ENCODE data around the gene SRRM3. TPM values are rescaled to one million over a fixed set of nuclear protein-coding genes. Genes with fewer than 3 reads are reported as not detected.
"Not testable (repeated sequence)": the region's sequence is repeated elsewhere in the genome, so short reads cannot be mapped to it uniquely, and the experiment has no call there.

The SRRM3 gene, protein sequence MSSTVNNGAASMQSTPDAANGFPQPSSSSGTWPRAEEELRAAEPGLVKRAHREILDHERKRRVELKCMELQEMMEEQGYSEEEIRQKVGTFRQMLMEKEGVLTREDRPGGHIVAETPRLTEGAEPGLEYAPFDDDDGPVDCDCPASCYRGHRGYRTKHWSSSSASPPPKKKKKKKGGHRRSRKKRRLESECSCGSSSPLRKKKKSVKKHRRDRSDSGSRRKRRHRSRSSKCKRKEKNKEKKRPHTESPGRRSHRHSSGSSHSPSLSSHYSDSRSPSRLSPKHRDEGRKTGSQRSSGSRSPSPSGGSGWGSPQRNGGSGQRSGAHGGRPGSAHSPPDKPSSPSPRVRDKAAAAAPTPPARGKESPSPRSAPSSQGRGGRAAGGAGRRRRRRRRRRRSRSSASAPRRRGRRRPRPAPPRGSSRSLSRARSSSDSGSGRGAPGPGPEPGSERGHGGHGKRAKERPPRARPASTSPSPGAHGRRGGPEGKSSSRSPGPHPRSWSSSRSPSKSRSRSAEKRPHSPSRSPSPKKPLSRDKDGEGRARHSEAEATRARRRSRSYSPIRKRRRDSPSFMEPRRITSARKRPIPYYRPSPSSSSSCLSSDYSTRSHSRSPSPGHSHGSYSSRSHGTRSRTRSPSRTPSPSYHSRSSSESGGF
- 0.19 TPM for polyA plus RNA-seq (2012; ENCODE audit: low read depth, missing spikeins)

DNA sequence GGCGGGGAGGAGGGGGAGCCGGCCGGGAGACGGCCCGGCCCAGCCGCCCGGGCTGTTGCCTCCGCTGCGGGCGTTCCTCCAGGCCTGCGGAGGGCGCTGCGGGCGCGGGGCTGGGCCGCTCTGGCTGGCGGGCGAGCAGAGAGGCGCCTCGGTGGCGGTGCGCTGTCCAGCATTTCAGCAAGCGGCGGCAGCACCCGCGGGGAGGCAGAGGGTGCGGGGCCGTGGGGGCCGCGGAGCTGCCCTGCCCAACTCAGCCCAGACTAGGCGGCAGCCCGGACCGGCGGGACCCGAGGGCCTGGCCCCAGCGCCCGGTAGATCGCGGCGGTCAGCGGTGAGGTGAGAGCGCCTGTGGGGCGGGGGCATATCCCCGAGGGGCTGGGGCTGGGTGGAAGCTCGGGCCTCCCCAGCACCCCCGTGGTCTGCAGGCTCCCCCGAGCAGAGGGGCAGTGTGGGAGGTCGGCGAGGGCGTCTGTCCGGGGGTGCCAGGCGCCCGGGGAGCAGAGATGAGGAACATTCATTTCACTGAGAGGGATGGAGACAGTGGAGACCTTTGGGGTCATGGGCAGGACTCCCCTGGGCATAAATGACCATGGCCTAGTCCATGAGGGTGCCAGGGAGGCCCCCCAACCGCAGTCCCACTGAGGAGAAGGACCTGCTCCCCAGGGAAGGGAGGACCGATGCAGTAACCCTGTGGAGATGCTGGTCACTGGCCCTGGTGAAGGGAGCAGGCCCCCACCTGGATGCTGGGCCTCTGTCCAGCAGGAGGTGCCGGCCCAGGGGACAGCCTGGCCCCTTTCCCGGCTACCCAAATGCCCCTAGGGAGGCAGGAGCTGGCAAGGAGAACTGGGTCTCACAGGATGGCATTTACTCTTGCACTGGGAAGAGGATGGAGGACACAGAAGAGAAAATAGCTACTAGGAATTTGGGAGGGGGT is at the start of gene SRRM3:
TSS of gene SRRM3 (plus strand) at position 165 of the 934 bp plus-strand sequence. CDS start 33,171 bp downstream, outside the sequence.
- peak; percentile 91 for DNase-seq (ENCODE audit: insufficient read length, low spot score)
- peak; percentile 91 for FAIRE-seq
- 0 out of 2 replicates have a peak, but pooled peaks have one; percentile 11 for TF ChIP-seq POU2F2 (IDR thresholded peaks at IDR 0.05; ENCODE audit: low read depth, low read length)
- no peak for TF ChIP-seq POLR2AphosphoS5 (IDR thresholded peaks at IDR 0.05; ENCODE audit: low read depth, low read length)

DNA sequence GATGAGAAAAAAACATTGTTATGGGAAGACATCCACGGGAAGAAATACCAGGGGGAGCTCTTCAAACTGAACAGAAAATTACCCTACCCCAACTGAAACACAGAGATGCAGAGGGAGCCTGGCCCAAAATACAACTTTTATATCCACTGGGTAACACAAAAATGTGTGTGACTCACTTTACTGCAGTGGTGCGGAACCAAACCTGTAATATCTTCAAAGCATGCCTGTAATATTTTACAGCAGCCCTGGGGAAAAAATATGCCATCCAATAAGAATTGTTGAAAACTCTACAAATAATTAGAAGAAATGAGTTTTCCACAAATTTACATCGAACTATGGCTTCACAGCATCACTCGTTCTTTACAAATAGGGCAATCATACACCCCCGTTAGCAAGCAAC is 49.8 kb upstream of the SRRM3 start:
- DNase-seq (ENCODE audit: insufficient read length, low spot score) = no peak
- TF ChIP-seq POLR2AphosphoS5 (IDR thresholded peaks at IDR 0.05; ENCODE audit: low read depth, low read length) (no peak), TAF1 (IDR thresholded peaks at IDR 0.05; ENCODE audit: low read depth, low read length) (no peak), POLR2A (IDR thresholded peaks at IDR 0.05; ENCODE audit: low read depth, low read length) (no peak), PAX5 (IDR thresholded peaks at IDR 0.05; ENCODE audit: insufficient read depth, low read length, severe bottlenecking) (no peak), POU2F2 (IDR thresholded peaks at IDR 0.05; ENCODE audit: low read depth, low read length) (no peak), SPI1 (IDR thresholded peaks at IDR 0.05; ENCODE audit: low read depth, low read length) (no peak)
- FAIRE-seq = no peak

DNA sequence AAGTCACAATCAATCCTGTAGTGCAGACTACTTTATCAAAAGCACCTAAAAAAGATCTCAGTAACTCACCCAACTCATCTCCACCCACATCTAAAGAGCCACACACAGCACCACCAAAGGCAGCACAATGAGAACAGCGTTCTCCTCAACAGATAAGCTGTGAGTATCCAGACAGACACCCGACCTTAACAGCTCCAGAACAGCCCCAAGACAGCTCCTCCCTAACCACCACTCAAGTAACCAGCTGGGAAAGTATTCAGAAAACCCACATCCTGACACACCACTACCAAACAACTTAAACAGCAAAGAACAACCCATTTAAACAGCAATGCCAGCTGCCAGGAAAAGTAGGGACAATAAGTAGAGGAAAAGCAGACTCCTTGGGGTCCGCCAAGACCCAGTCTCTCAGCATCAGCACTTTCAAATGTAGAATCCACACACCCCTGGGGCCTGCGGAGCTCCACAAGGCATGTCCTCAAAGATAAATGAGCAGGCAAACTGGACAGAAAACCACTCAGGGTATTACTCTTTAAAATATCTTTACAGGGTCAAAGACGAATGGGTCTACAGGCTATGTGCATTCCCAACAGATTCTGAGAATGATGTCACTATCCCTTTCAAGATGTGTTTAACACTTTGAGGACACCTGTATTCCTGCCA is 48.0 kb upstream of the SRRM3 start:
- DNase-seq (ENCODE audit: insufficient read length, low spot score); FAIRE-seq: not testable (repeated sequence)

DNA sequence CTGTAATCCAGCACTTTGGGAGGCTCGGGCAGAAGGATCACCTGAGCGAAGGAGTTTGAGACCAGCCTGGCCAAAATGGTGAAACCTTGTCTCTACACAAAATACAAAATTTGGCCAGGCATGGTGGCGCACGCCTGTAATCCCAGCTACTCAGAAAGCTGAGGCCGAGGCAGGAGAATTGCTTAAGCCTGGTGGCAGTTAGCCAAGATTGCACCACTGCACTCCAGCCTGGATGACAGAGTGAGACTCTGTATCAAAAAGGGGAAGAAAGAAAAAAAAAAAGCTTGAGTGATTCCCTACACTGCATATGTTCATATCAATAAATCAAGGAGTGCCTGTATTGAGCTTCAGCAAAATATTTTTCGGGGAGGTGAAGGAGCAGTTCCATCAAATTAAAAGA is 45.8 kb upstream of the SRRM3 start:
- FAIRE-seq (no peak), DNase-seq (ENCODE audit: insufficient read length, low spot score) (no peak)
- TF ChIP-seq PAX5 (IDR thresholded peaks at IDR 0.05; ENCODE audit: insufficient read depth, low read length, severe bottlenecking) = no peak
- TF ChIP-seq POU2F2 (IDR thresholded peaks at IDR 0.05; ENCODE audit: low read depth, low read length) = no peak
- TF ChIP-seq POLR2AphosphoS5 (IDR thresholded peaks at IDR 0.05; ENCODE audit: low read depth, low read length) = no peak
- TF ChIP-seq TAF1 (IDR thresholded peaks at IDR 0.05; ENCODE audit: low read depth, low read length) = no peak
- TF ChIP-seq POLR2A (IDR thresholded peaks at IDR 0.05; ENCODE audit: low read depth, low read length) = no peak
- no peak for TF ChIP-seq SPI1 (IDR thresholded peaks at IDR 0.05; ENCODE audit: low read depth, low read length)

DNA sequence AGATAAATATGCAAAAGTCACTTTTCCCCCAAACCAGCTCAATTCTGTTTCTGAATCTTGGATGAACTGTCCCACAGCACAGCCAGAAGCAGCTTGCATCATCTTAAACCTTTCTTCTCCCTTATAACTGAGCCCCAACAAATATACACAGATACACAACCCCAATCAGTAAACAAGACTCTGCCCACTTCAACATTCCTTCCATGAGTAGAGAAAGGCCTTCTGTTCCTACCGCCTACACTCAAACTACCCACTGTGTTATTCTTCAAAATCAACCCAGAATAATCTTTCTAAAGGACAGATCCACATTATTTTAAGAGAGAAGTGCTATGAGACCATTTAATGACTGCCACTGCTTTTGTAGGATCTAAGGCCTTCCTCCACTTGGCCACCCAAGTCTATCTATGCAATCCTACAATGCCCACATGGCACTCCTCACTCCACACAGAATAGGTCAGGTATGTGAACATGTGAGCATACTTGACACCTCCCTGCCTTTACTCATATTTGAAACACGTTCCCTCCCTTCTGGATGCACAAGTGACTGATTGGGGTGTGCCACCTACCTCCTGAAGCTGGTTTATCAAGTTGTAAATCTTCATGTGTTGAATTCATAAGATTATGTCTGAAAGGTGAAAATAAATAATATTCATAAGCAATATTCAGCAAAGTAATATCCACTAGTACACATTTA is 44.6 kb upstream of the SRRM3 start:
- FAIRE-seq; DNase-seq (ENCODE audit: insufficient read length, low spot score): not testable (repeated sequence)

DNA sequence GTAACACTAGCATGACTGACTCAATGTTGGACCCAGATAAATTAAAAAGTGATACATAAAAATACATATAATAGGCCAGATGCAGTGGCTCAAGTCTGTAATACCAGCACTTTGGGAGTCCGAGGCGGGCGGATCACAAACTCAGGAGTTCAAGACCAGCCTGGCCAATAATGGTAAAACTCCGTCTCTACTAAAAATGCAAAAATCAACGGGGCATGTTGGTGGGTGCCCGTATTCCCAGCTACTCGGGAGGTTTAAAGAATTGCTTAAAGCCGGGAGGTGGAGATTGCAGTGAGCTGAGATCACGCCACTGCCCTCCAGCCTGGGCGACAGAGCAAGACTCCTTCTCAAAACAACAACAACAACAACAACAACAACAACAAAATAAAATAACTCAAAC is 43.3 kb upstream of the SRRM3 start:
- not testable (repeated sequence) for DNase-seq (ENCODE audit: insufficient read length, low spot score)

DNA sequence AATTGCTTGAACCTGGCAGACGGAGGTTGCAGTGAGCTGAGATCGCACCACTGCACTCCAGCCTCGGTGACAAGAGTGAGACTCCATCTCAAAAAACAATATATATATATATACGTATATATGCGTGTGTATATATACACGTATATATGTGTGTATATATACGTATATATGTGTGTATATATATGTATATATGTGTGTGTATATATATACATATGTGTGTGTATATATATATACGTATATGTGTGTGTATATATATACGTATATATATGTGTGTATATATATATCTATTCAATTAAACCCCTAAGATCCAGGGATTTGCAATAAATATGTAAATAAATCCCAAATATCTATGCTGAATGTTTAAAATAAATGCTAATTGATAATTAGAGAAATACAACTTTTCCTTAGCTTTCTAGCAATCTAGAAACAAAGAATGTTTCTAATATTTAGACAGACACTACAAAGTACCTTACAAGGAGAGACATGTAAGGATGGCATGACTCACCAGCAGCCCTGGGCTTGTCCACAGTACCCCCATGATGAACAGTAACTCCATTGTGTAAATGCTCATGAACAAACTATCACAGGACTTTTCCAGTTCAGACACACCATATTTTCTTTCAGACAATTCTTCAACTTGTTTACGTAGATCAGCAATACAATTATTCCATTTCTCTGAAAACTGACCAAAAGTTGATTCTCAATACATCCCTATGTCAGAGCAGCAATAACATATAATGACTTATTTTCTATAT is 39.1 kb upstream of the SRRM3 start:
- DNase-seq (ENCODE audit: insufficient read length, low spot score); FAIRE-seq: not testable (repeated sequence)

More for the DNA sequence above, 43.3 kb upstream of the SRRM3 start:
- FAIRE-seq = not testable (repeated sequence)

DNA sequence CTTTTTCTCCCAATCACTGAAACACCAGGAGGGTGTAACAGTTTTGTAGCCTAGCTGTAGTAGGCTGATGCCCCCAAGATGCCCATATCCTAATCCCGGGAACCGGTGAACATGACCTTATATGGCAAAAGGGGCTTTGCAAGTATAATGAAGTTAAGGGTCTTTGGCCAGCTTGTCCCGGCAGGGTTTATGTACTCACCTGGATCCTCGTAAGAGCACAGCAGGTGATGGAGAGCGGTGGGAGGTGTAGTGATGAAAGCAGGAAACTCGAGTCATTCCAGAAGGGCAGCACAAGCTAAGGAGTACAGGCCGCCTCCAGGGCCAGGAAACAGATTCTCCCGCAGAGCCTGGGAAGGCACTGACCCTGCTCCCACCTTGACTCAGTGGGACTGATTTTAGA is 37.9 kb upstream of the SRRM3 start:
- FAIRE-seq; DNase-seq (ENCODE audit: insufficient read length, low spot score): not testable (repeated sequence)

DNA sequence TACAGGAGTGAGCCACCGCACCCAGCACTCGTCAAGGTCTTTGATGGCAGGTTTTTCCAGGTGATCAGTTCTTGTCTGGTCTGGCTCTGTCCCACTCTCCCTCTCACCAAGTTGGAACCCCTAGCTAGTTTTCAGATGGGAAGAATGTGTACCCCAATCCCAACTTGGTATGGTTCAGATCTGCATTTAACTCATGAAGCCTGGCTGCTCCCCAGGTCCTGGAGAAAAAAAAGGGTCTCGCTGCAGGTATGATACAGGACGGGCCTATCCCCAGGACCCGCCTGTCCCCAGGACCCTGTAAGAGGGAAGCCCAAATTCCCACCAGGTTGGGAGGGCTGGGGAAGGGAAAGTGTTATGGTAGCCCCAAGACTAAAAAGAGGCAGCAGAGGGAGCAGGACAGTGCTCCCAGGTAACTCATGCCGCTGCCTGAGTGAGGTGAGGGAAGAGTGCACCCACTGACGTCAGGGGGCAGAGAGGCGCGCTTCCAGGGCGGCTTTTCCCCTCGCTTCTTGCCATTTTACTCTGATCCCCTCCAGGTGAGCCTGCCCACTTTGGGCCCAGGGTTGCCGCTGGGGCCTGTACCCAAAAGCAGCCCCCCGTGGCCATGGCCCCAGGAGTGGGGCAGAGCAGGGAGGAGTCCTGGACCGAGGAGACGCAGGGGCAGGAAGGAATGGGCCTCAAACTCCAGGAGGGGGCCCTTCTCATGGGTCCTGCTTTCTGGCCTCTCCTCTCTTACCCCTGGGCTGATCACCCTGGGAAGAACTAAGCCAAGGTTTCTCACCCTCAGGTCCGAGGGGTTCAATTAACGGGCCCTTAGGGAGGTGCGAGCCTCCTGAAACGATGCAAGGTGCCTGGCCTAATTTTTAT is 36.4 kb upstream of the SRRM3 start:
- TF ChIP-seq POLR2AphosphoS5 (IDR thresholded peaks at IDR 0.05; ENCODE audit: low read depth, low read length) = no peak
- no peak for TF ChIP-seq PAX5 (IDR thresholded peaks at IDR 0.05; ENCODE audit: insufficient read depth, low read length, severe bottlenecking)
- TF ChIP-seq POU2F2 (IDR thresholded peaks at IDR 0.05; ENCODE audit: low read depth, low read length) = no peak
- no peak for TF ChIP-seq POLR2A (IDR thresholded peaks at IDR 0.05; ENCODE audit: low read depth, low read length)
- no peak for TF ChIP-seq TAF1 (IDR thresholded peaks at IDR 0.05; ENCODE audit: low read depth, low read length)
- TF ChIP-seq SPI1 (IDR thresholded peaks at IDR 0.05; ENCODE audit: low read depth, low read length) = no peak
- no peak for FAIRE-seq
- no peak for DNase-seq (ENCODE audit: insufficient read length, low spot score)

Measured in GM12891 (cell line).